HG02840 (cell line): ENCODE data around the gene RBL2.
"Not testable (repeated sequence)": the region's sequence is repeated elsewhere in the genome, so short reads cannot be mapped to it uniquely, and the experiment has no call there.

Experiments
- ATAC-seq: cut with Tn5 transposase; IDR thresholded peaks from one replicate; pipeline ENCODE4 v1.9.1; 2021; ENCODE audit warnings: mild to moderate bottlenecking, moderate library complexity, moderate number of reproducible peaks; ENCODE audit not compliant: unreplicated experiment, low FRiP score

Gene RBL2

GRCh38 chr16:53434377-53435065 lies at the start of gene RBL2:
RBL2 (plus strand) TSS chr16:53434471; CDS start chr16:53434557, 86 bp downstream.
- peak; percentile 75 for ATAC-seq

- not testable (repeated sequence) for ATAC-seq
Observed at GRCh38 chr16:53384610-53385009, 49.7 kb upstream of the RBL2 start.

- ATAC-seq, result no peak
Observed at GRCh38 chr16:53404959-53405358, 29.3 kb upstream of the RBL2 start.

GRCh38 chr16:53412549-53412948 lies 21.7 kb upstream of the RBL2 start:
- no peak for ATAC-seq

GRCh38 chr16:53413864-53414263 lies 20.4 kb upstream of the RBL2 start:
- no peak for ATAC-seq

- no peak for ATAC-seq
Observed at GRCh38 chr16:53414381-53414780, 19.9 kb upstream of the RBL2 start.

GRCh38 chr16:53415504-53415903 lies 18.8 kb upstream of the RBL2 start:
- no peak for ATAC-seq

- ATAC-seq, result no peak
Observed at GRCh38 chr16:53417011-53417410, 17.3 kb upstream of the RBL2 start.

GRCh38 chr16:53417976-53418375 lies 16.3 kb upstream of the RBL2 start:
- no peak for ATAC-seq

- not testable (repeated sequence) for ATAC-seq
Observed at GRCh38 chr16:53419383-53419709, 14.9 kb upstream of the RBL2 start.

- ATAC-seq, result no peak
Observed at GRCh38 chr16:53421248-53421647, 13.0 kb upstream of the RBL2 start.

GRCh38 chr16:53423968-53424367 lies 10.3 kb upstream of the RBL2 start:
- not testable (repeated sequence) for ATAC-seq

GRCh38 chr16:53428681-53429080 lies 5.6 kb upstream of the RBL2 start:
- no peak for ATAC-seq

- no peak for ATAC-seq
Observed at GRCh38 chr16:53429221-53429943, 4.9 kb upstream of the RBL2 start.

- ATAC-seq, result no peak
Observed at GRCh38 chr16:53430363-53430762, 3.9 kb upstream of the RBL2 start.

GRCh38 chr16:53433509-53433908 lies 762 bp upstream of the RBL2 start:
- no peak for ATAC-seq

- no peak for ATAC-seq
Observed at GRCh38 chr16:53433930-53434376, 318 bp upstream of the RBL2 start.

GRCh38 chr16:53435066-53435688 lies 906 bp downstream of the RBL2 start:
- ATAC-seq, result peak; percentile 74

- no peak for ATAC-seq
Observed at GRCh38 chr16:53440125-53440524, 5.9 kb downstream of the RBL2 start.

- no peak for ATAC-seq
Observed at GRCh38 chr16:53445534-53445933, 11.3 kb downstream of the RBL2 start.

GRCh38 chr16:53446090-53446489 lies 11.8 kb downstream of the RBL2 start:
- ATAC-seq, result no peak
